B cell (primary cell): ENCODE data around the gene MYT1.

Experiments used
- CTCF ChIP-seq: fragments of 200-600 bp; IDR thresholded peaks from one replicate; pipeline ENCODE4 v1.8.0; 2022; ENCODE audit warnings: antibody characterized with exemption, mild to moderate bottlenecking
- EZH2 ChIP-seq: IDR thresholded peaks from 2 replicates; pipeline ENCODE4 v1.6.1; 2012; ENCODE audit warnings: borderline replicate concordance, low read depth, mild to moderate bottlenecking, moderate library complexity, low read length; ENCODE audit not compliant: insufficient read depth, poor library complexity, severe bottlenecking

DNA sequence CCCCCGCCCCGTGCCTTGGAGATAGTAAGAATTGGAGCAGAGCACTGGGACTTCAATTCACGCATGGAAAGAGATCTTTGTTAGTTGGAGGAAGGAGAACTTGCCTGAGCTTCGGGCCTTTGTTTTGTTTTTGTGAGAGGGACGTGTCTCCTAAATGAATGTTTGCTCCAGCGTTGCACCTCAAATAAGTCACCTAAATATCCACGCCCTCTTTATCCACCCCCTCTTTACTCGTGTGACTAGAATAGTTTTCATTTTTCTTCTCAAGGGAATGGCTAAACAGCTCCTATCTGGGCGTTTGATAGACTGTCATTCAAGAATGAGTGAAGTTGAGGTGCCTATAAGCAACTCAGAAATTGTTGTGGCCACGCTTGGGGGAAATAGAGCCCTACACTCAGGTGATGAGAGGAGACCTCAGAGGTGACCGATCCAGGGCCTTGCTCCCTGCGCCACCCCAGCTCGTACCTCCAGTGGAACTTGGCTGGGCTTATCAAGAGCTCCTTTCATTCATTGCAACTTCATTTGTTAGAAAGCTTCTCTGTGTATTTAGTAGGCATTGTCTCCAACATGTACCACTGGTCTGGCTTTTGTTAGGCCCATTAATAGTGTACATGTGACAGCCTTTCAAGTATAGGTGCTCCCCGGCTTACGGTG is 92.2 kb downstream of the MYT1 start:
- TF ChIP-seq EZH2 (no peak), CTCF (no peak)
